AG10803 (cell line): Measurements from ENCODE around the gene WFIKKN2.
"Not testable (repeated sequence)": the region's sequence is repeated elsewhere in the genome, so short reads cannot be mapped to it uniquely, and the experiment has no call there.

Experiments used
- DNase-seq: peaks from one replicate; pipeline ENCODE4 v3.0.0; 2010; ENCODE audit warnings: low read depth
- H3K4me3 ChIP-seq: 2 replicates; pipeline ENCODE4 v1.5.1; 2011; ENCODE audit warnings: mild to moderate bottlenecking, low read length, control low read depth
- TF ChIP-seq, protein P1 (sequence below): conservative IDR thresholded peaks from 2 replicates; pipeline ENCODE4 v1.5.1; 2011; ENCODE audit warnings: mild to moderate bottlenecking, low read length, control low read depth, inconsistent platforms

The WFIKKN2 gene

DNA sequence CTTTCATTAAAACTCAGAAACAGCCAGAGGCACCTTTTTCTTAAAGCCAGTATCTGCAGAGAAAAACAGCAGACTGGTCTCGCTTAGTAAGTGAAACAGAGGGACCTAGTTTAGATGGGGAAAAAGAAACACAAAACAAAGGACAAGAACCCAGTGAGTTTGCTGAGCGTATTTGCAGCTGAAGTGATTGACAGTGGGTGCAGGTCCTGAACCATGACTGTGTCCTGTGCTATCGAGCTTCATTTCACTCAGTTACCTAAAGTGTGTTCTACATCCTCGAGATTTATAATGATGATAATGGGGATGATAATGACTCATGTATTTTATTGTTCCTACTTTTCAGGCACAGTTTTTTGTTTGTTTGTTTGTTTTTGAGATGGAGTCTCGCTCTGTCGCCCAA is 31.7 kb upstream of the WFIKKN2 start:
- TF ChIP-seq, protein P1, sequence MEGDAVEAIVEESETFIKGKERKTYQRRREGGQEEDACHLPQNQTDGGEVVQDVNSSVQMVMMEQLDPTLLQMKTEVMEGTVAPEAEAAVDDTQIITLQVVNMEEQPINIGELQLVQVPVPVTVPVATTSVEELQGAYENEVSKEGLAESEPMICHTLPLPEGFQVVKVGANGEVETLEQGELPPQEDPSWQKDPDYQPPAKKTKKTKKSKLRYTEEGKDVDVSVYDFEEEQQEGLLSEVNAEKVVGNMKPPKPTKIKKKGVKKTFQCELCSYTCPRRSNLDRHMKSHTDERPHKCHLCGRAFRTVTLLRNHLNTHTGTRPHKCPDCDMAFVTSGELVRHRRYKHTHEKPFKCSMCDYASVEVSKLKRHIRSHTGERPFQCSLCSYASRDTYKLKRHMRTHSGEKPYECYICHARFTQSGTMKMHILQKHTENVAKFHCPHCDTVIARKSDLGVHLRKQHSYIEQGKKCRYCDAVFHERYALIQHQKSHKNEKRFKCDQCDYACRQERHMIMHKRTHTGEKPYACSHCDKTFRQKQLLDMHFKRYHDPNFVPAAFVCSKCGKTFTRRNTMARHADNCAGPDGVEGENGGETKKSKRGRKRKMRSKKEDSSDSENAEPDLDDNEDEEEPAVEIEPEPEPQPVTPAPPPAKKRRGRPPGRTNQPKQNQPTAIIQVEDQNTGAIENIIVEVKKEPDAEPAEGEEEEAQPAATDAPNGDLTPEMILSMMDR, result no peak
- no peak for DNase-seq
- H3K4me3 ChIP-seq, result no peak overlapping the region

DNA sequence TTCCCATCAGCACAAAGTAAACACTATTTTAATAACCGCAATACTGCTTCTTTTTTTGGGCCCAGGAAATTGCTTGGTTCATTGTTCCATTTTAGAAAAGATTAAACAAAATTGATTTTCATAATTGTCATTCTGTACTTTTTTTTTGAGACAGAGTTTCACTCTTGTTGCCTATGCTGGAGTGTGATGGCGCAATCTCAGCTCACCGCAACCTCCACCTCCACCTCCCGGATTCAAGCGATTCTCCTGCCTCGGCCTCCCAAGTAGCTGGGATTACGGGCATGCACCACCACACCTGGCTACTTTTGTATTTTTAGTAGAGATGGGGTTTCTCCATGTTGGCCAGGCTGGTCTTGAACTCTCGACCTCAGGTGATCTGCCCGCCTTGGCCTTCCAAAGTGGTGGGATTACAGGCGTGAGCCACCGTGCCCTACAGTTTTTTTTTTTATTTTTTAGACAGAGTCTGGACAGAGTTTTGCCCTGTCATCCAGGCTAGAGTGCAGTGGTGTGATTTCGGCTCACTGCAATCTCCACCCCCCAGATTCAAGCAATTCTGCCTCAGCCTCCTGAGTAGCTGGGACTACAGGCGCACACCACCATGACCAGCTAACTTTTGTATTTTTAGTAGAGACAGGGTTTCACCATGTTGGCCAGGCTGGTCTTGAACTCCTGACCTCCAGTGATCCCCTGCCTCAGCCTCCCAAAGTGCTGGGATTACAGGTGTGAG is 30.5 kb upstream of the WFIKKN2 start:
- H3K4me3 ChIP-seq, DNase-seq: not testable (repeated sequence)

GRCh38 chr17:50805486-50805885 is 29.9 kb upstream of the WFIKKN2 start:
- no peak for DNase-seq
- TF ChIP-seq, protein P1, result no peak

DNA sequence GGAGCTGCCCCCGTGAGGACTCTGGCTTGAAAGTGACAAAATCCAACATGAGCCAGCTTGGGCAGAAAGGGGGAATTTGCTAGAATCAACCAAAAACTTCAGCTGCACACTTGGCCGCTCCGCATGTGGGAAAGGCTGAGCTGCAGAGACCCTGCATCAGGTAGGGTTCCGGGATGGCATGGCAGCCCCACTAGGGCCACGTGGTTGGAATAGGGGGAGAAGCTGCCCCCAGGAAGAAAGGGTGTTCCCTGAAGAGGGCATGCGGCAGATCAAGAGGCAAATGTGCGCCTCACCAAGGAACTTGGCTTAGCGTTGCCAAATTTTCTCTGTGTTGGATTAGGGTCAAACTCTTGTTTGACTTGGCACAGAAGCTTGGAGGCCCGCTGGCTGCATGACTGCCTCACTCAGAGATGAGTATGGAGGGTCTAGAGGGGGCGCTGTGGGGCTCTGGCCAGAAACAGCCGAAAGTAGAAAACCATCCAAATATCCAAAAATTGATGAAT is 29.2 kb upstream of the WFIKKN2 start:
- TF ChIP-seq, protein P1, result no peak
- DNase-seq, result no peak
- H3K4me3 ChIP-seq, result no peak overlapping the region

More at GRCh38 chr17:50805486-50805885, 29.9 kb upstream of the WFIKKN2 start:
- H3K4me3 ChIP-seq, result no peak overlapping the region

DNA sequence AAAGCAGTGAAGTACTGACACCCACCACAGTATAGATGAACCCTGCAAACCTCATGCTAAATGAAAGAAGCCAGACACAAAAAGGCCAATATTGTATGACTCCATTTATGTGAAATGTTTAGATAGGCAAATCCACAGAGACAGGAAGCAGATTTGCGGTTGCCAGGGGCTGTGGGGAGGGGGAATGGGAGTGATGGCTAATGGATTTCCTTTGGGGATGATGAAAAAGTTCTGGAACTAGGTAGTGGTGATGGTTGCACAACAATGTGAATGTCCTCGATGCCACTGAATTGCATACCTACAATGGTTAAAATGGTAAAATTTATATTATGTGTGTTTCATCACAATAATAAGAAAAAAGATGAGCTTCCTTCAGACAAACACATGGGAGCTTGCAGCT is 28.4 kb upstream of the WFIKKN2 start:
- DNase-seq, result no peak
- TF ChIP-seq, protein P1, result no peak
- no peak overlapping the region for H3K4me3 ChIP-seq

- DNase-seq, result no peak
- H3K4me3 ChIP-seq, result no peak overlapping the region
- TF ChIP-seq, protein P1, result no peak
Observed at GRCh38 chr17:50807675-50808074, 27.7 kb upstream of the WFIKKN2 start.

DNA sequence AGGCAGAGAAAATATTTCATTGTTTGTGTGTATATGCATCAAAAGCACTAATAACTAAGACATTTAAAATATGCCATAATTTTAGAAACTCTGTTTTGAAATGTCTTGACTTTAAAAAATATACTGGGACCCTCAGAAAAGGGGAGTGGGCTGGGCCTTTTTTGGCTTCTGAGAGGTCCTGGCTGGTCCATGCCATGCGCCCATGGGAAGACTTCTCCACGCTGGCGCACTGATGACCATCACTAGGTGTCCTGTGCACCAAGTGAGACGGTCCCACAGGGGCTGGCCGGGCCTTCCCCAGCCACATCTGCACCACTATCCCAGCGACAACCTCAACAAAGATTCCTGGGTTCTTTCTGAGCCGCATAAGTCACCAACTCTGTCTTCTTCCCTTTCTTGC is 27.0 kb upstream of the WFIKKN2 start:
- DNase-seq, result no peak
- TF ChIP-seq, protein P1, result no peak
- no peak overlapping the region for H3K4me3 ChIP-seq
